DMS 273 (cell line): ENCODE results near the gene SPG11.
A peak's percentile ranks its signal among the peaks of the same experiment; 100 is the strongest.

ENCODE experiments used
- DNase-seq: peaks from one replicate; lab custom pipeline; 2025; ENCODE audit not compliant: unreplicated experiment; lab: John Stamatoyannopoulos, UW

Gene SPG11

DNA sequence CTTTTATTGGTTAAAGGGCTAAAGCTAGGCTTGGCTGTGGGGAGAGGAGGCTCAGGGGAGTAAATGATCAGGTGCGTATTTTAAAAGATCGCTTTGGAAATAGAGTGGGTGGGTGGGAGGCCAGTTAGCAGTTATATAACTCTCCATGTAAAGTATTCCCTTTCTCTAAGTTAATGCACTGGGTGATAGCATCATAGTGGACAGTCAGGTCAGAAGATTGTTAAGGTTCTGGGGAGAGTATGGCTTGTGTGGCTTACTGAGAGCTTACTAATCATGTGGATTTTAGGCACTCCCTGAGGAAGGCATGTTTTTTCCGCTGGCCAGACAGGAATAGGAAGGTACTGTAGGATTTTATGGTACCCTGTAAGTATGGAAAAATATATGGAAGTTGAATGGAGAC is 132.8 kb downstream of the SPG11 start:
- DNase-seq = peak; percentile 20

GRCh38 chr15:44529864-44530604 is 133.4 kb downstream of the SPG11 start:
- peak; percentile 6 for DNase-seq

GRCh38 chr15:44527241-44527640 is 136.2 kb downstream of the SPG11 start:
- DNase-seq = no peak

GRCh38 chr15:44525018-44525417 is 138.4 kb downstream of the SPG11 start:
- no peak for DNase-seq

- no peak for DNase-seq
Measured at GRCh38 chr15:44519537-44519936, 143.9 kb downstream of the SPG11 start.

DNA sequence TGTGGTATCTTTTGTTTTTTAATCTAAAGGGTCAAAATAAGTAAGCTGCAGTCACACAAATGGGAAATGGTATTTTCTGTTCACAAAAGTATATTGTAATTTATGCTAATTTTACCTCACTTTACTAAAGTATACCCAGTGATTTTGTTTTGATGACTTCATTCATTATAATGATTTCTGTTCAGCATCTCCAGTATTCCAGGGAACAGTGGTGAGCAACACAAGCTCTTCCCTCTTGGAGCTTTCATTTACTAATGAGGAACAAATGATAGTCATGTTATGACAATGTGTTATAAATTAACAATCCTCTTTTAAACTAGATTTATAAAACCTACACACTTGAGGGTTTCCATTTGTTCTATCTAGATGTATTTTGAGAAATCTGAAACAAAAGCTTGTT is 147.0 kb downstream of the SPG11 start:
- DNase-seq = no peak
